WERI-Rb-1 (cell line): ENCODE measurements around the gene HDAC4.

Source experiments
- DNase-seq: peaks from one replicate; pipeline ENCODE4 v3.0.0-alpha.2; 2020
- H3K27ac ChIP-seq: fragments of 250-450 bp; sonication (Bioruptor Pico); 2 replicates; pipeline ENCODE4 v1.5.1; 2020; ENCODE audit warnings: mild to moderate bottlenecking, moderate library complexity
- H3K27me3 ChIP-seq: fragments of 250-450 bp; sonication (Bioruptor Pico); 2 replicates; pipeline ENCODE4 v1.5.1; 2021; ENCODE audit warnings: mild to moderate bottlenecking, low read depth, moderate library complexity; ENCODE audit not compliant: insufficient read depth, severe bottlenecking
- H3K36me3 ChIP-seq: fragments of 250-450 bp; sonication (Bioruptor Pico); 2 replicates; pipeline ENCODE4 v1.5.1; 2020; ENCODE audit warnings: mild to moderate bottlenecking, moderate library complexity
- H3K4me3 ChIP-seq: 2 replicates; pipeline ENCODE4 v1.5.1; 2011; ENCODE audit warnings: low read depth, mild to moderate bottlenecking, control low read depth, low read length
- H3K9me3 ChIP-seq: fragments of 250-450 bp; sonication (Bioruptor Pico); 2 replicates; pipeline ENCODE4 v1.5.1; 2021; ENCODE audit warnings: mild to moderate bottlenecking, moderate library complexity; ENCODE audit not compliant: severe bottlenecking
- CTCF ChIP-seq: IDR thresholded peaks from 2 replicates; pipeline ENCODE4 v1.5.1; 2011; ENCODE audit warnings: low read depth, mild to moderate bottlenecking, control low read depth, inconsistent platforms, low read length

HDAC4 gene

GRCh38 chr2:239307921-239308613 lies 92.8 kb downstream of the HDAC4 start:
- Histone ChIP-seq H3K4me3 (no peak overlapping the region), H3K9me3 (no peaks in the 10 kb centered on the region), H3K27me3 (no peaks in the 10 kb centered on the region), H3K27ac (no peak overlapping the region), H3K36me3 (no peaks in the 10 kb centered on the region)
- TF ChIP-seq CTCF: no peak
- no peak for DNase-seq

GRCh38 chr2:239307221-239307569 lies 93.6 kb downstream of the HDAC4 start:
- no peak overlapping the region for H3K27ac ChIP-seq
- no peak for DNase-seq
- TF ChIP-seq CTCF: no peak

GRCh38 chr2:239306274-239307220 lies 94.3 kb downstream of the HDAC4 start:
- no peak overlapping the region for H3K4me3 ChIP-seq
- H3K27me3 ChIP-seq: no peaks in the 10 kb centered on the region
- H3K36me3 ChIP-seq: no peaks in the 10 kb centered on the region
- TF ChIP-seq CTCF: no peak
- H3K27ac ChIP-seq: no peak overlapping the region
- H3K9me3 ChIP-seq: no peaks in the 10 kb centered on the region
- no peak for DNase-seq

More at GRCh38 chr2:239307221-239307569, 93.6 kb downstream of the HDAC4 start:
- Histone ChIP-seq H3K36me3 (no peaks in the 10 kb centered on the region), H3K4me3 (no peak overlapping the region), H3K27me3 (no peaks in the 10 kb centered on the region), H3K9me3 (no peaks in the 10 kb centered on the region)

GRCh38 chr2:239305771-239306170 lies 95.0 kb downstream of the HDAC4 start:
- no peaks in the 10 kb centered on the region for H3K9me3 ChIP-seq
- no peaks in the 10 kb centered on the region for H3K36me3 ChIP-seq
- TF ChIP-seq CTCF: no peak
- H3K27me3 ChIP-seq: no peaks in the 10 kb centered on the region
- no peak for DNase-seq
- no peak overlapping the region for H3K27ac ChIP-seq
- no peak overlapping the region for H3K4me3 ChIP-seq

GRCh38 chr2:239305222-239305575 lies 95.6 kb downstream of the HDAC4 start:
- no peak for TF ChIP-seq CTCF
- no peak overlapping the region for H3K4me3 ChIP-seq
- H3K27ac ChIP-seq: no peak overlapping the region
- H3K27me3 ChIP-seq: no peaks in the 10 kb centered on the region
- no peaks in the 10 kb centered on the region for H3K36me3 ChIP-seq
- DNase-seq: no peak
- no peaks in the 10 kb centered on the region for H3K9me3 ChIP-seq
